GM18508 (cell line): Measurements from ENCODE around the gene CLK2.

ENCODE experiments used
- ATAC-seq: cut with Tn5 transposase; IDR thresholded peaks from one replicate; pipeline ENCODE4 v1.9.1; 2021; ENCODE audit warnings: moderate number of reproducible peaks; ENCODE audit not compliant: insufficient read depth, unreplicated experiment

Gene CLK2

GRCh38 chr1:155269381-155269780, 3.9 kb downstream of the CLK2 start:
- ATAC-seq = no peak

GRCh38 chr1:155268630-155269029, 4.7 kb downstream of the CLK2 start:
- ATAC-seq = no peak

- ATAC-seq = no peak
These were observed 5.9 kb downstream of the CLK2 start for GRCh38 chr1:155267373-155267772.

- no peak for ATAC-seq
These were observed 6.8 kb downstream of the CLK2 start for GRCh38 chr1:155266553-155266952.

- ATAC-seq = no peak
These were observed 10.2 kb downstream of the CLK2 start for GRCh38 chr1:155263067-155263466.

GRCh38 chr1:155261852-155262673, 11.2 kb downstream of the CLK2 start, which contains the start of gene SCAMP3:
Gene SCAMP3 (minus strand): TSS chr1:155262360. CDS start chr1:155262151, 209 bp downstream.
- ATAC-seq = peak; percentile 66

GRCh38 chr1:155261493-155261851, 11.8 kb downstream of the CLK2 start:
- no peak for ATAC-seq

- no peak for ATAC-seq
These were observed 13.0 kb downstream of the CLK2 start for GRCh38 chr1:155260276-155260675.

GRCh38 chr1:155256058-155256852, 17.0 kb downstream of the CLK2 start:
- ATAC-seq = no peak

GRCh38 chr1:155255243-155256007, 17.9 kb downstream of the CLK2 start, which contains the start of gene ENTREP3:
Gene ENTREP3 (minus strand): TSS chr1:155255483. CDS start chr1:155254877, 606 bp downstream.
- no peak for ATAC-seq

- no peak for ATAC-seq
These were observed 18.5 kb downstream of the CLK2 start for GRCh38 chr1:155254714-155255242.

- no peak for ATAC-seq
These were observed 19.0 kb downstream of the CLK2 start for GRCh38 chr1:155254228-155254713.

GRCh38 chr1:155253797-155254196, 19.5 kb downstream of the CLK2 start:
- no peak for ATAC-seq

- no peak for ATAC-seq
These were observed 20.1 kb downstream of the CLK2 start for GRCh38 chr1:155253208-155253607.

- no peak for ATAC-seq
These were observed 21.7 kb downstream of the CLK2 start for GRCh38 chr1:155251566-155251965.

GRCh38 chr1:155250633-155251449, 22.5 kb downstream of the CLK2 start:
- ATAC-seq = peak; percentile 62

- ATAC-seq = peak; percentile 6
These were observed 23.1 kb downstream of the CLK2 start for GRCh38 chr1:155250246-155250632.

GRCh38 chr1:155247667-155248553, 25.4 kb downstream of the CLK2 start:
- ATAC-seq = no peak
